Measurements from ENCODE around the gene SHMT2. TPM values are rescaled to one million over a fixed set of nuclear protein-coding genes. Genes with fewer than 3 reads are reported as not detected.

Gene SHMT2
- total and polyA plus RNA-seq, 5 donors from 2014 or later, result 108 to 300 (median 219) TPM

DNA sequence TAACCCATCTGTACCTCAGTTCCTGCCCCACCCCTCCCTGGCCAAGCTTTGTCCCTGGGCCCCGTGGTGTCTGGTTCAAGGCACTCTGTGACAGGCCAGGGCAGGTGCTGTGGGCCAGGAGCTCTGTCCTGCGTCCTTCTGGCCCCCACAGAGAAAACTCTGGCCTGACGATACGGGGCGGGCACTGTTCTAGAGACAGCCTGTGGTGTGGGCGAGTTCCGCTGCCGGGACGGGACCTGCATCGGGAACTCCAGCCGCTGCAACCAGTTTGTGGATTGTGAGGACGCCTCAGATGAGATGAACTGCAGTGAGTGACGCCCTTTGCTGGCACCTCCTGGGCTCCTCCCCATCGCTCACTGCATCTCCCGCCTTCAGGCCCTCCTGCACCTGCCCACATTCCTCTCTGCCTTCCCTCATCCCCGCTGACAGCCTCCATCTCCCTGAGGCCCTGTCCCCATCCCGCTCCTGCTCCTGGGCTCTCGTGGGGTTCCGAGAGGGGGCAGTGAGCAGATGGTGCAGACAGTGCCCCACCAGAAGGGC lies 35.7 kb upstream of the SHMT2 start:
- no peak overlapping the region for H3K27ac Mint-ChIP-seq
- H3K27me3 Mint-ChIP-seq, result no peaks in the 10 kb centered on the region
- H3K9me3 Mint-ChIP-seq, result no peaks in the 10 kb centered on the region
- no peak overlapping the region for H3K4me3 Mint-ChIP-seq
- Histone ChIP-seq H3K4me3 (ENCODE audit: low read depth, low read length) (no peak overlapping the region), H3K4me1 (ENCODE audit: control insufficient read depth, insufficient read depth, low read length, poor library complexity, severe bottlenecking) (no peaks in the 10 kb centered on the region), H3K27me3 (ENCODE audit: control insufficient read depth, insufficient read depth, low read length) (no peaks in the 10 kb centered on the region), H3K27ac (ENCODE audit: insufficient read depth, low read length, poor library complexity, severe bottlenecking) (no peak overlapping the region), H3K36me3 (ENCODE audit: control insufficient read depth, insufficient read depth, low read length) (no peaks in the 10 kb centered on the region), H3K9me3 (ENCODE audit: control insufficient read depth in 2 of 2, low read length in 2 of 2) (no peaks in the 10 kb centered on the region)
- ATAC-seq (ENCODE audit: low read depth in 2 of 2) (no peak), DNase-seq (no peak)
- no peaks in the 10 kb centered on the region for H3K36me3 Mint-ChIP-seq
- no peaks in the 10 kb centered on the region for H3K4me1 Mint-ChIP-seq

DNA sequence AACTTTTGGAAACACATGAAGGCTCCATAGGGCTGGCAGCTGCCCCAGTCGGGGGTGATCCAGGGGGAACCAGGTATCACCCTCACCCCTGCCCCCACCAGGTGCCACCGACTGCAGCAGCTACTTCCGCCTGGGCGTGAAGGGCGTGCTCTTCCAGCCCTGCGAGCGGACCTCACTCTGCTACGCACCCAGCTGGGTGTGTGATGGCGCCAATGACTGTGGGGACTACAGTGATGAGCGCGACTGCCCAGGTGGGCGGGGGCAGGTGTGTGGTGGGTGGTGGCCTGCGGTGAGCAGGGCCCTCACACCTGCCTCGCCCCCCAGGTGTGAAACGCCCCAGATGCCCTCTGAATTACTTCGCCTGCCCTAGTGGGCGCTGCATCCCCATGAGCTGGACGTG lies 35.3 kb upstream of the SHMT2 start:
- DNase-seq, result no peak
- H3K27me3 Mint-ChIP-seq, result no peaks in the 10 kb centered on the region
- no peak overlapping the region for H3K27ac ChIP-seq (ENCODE audit: insufficient read depth, low read length, poor library complexity, severe bottlenecking)
- no peaks in the 10 kb centered on the region for H3K9me3 ChIP-seq (ENCODE audit: control insufficient read depth in 2 of 2, low read length in 2 of 2)
- H3K4me3 Mint-ChIP-seq, result no peak overlapping the region
- no peak overlapping the region for H3K4me3 ChIP-seq (ENCODE audit: low read depth, low read length)
- H3K4me1 ChIP-seq (ENCODE audit: control insufficient read depth, insufficient read depth, low read length, poor library complexity, severe bottlenecking), result no peaks in the 10 kb centered on the region
- H3K27me3 ChIP-seq (ENCODE audit: control insufficient read depth, insufficient read depth, low read length), result no peaks in the 10 kb centered on the region
- H3K36me3 Mint-ChIP-seq, result no peaks in the 10 kb centered on the region
- no peaks in the 10 kb centered on the region for H3K36me3 ChIP-seq (ENCODE audit: control insufficient read depth, insufficient read depth, low read length)
- H3K27ac Mint-ChIP-seq, result no peak overlapping the region
- no peaks in the 10 kb centered on the region for H3K9me3 Mint-ChIP-seq
- no peak for ATAC-seq (ENCODE audit: low read depth in 2 of 2)
- H3K4me1 Mint-ChIP-seq, result no peaks in the 10 kb centered on the region

DNA sequence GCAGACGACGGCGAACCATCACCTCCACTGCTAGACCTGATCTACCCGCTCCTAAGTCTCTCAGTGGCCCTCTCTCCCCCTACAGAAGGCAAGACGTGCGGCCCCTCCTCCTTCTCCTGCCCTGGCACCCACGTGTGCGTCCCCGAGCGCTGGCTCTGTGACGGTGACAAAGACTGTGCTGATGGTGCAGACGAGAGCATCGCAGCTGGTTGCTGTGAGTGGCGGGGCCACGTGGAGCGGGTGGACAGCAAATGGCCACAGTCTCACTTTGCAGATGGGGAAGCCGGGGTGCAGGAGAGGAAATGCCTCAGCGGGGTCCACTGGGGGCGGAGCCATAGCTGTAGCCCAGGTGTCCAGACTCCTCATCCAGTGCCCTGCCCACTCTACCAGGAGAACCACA lies 34.3 kb upstream of the SHMT2 start:
- H3K27ac Mint-ChIP-seq, result no peak overlapping the region
- H3K4me3 Mint-ChIP-seq, result no peak overlapping the region
- H3K27me3 Mint-ChIP-seq, result no peaks in the 10 kb centered on the region
- DNase-seq (no peak), ATAC-seq (ENCODE audit: low read depth in 2 of 2) (no peak)
- Histone ChIP-seq H3K27me3 (ENCODE audit: control insufficient read depth, insufficient read depth, low read length) (no peaks in the 10 kb centered on the region), H3K9me3 (ENCODE audit: control insufficient read depth in 2 of 2, low read length in 2 of 2) (no peaks in the 10 kb centered on the region), H3K36me3 (ENCODE audit: control insufficient read depth, insufficient read depth, low read length) (no peaks in the 10 kb centered on the region), H3K27ac (ENCODE audit: insufficient read depth, low read length, poor library complexity, severe bottlenecking) (no peak overlapping the region), H3K4me3 (ENCODE audit: low read depth, low read length) (no peak overlapping the region), H3K4me1 (ENCODE audit: control insufficient read depth, insufficient read depth, low read length, poor library complexity, severe bottlenecking) (no peaks in the 10 kb centered on the region)
- no peaks in the 10 kb centered on the region for H3K9me3 Mint-ChIP-seq
- H3K4me1 Mint-ChIP-seq, result no peaks in the 10 kb centered on the region
- no peaks in the 10 kb centered on the region for H3K36me3 Mint-ChIP-seq

DNA sequence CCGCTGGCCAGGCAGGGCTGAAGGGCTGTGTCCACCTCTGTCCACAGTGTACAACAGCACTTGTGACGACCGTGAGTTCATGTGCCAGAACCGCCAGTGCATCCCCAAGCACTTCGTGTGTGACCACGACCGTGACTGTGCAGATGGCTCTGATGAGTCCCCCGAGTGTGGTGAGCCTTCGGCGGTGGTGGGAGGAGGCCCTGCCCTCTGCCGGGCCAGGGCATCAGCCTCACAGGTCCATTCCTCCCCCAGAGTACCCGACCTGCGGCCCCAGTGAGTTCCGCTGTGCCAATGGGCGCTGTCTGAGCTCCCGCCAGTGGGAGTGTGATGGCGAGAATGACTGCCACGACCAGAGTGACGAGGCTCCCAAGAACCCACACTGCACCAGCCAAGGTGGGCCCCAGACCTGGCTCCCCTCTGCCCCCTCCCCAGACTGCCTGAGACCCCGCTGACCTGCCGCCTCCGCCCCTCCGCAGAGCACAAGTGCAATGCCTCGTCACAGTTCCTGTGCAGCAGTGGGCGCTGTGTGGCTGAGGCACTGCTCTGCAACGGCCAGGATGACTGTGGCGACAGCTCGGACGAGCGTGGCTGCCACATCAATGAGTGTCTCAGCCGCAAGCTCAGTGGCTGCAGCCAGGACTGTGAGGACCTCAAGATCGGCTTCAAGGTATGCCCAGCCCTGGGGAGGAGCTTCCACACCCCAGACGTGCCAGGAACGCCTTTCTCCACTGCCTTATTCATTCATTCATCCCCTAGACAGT lies 33.7 kb upstream of the SHMT2 start:
- H3K36me3 ChIP-seq (ENCODE audit: control insufficient read depth, insufficient read depth, low read length), result no peaks in the 10 kb centered on the region
- Mint-ChIP-seq H3K27ac (no peak overlapping the region), H3K36me3 (no peaks in the 10 kb centered on the region), H3K4me3 (no peak overlapping the region), H3K27me3 (no peaks in the 10 kb centered on the region), H3K4me1 (no peaks in the 10 kb centered on the region), H3K9me3 (no peaks in the 10 kb centered on the region)
- DNase-seq (no peak), ATAC-seq (ENCODE audit: low read depth in 2 of 2) (no peak)
- H3K4me1 ChIP-seq (ENCODE audit: control insufficient read depth, insufficient read depth, low read length, poor library complexity, severe bottlenecking), result no peaks in the 10 kb centered on the region
- no peaks in the 10 kb centered on the region for H3K9me3 ChIP-seq (ENCODE audit: control insufficient read depth in 2 of 2, low read length in 2 of 2)
- H3K4me3 ChIP-seq (ENCODE audit: low read depth, low read length), result no peak overlapping the region
- no peaks in the 10 kb centered on the region for H3K27me3 ChIP-seq (ENCODE audit: control insufficient read depth, insufficient read depth, low read length)
- no peak overlapping the region for H3K27ac ChIP-seq (ENCODE audit: insufficient read depth, low read length, poor library complexity, severe bottlenecking)

DNA sequence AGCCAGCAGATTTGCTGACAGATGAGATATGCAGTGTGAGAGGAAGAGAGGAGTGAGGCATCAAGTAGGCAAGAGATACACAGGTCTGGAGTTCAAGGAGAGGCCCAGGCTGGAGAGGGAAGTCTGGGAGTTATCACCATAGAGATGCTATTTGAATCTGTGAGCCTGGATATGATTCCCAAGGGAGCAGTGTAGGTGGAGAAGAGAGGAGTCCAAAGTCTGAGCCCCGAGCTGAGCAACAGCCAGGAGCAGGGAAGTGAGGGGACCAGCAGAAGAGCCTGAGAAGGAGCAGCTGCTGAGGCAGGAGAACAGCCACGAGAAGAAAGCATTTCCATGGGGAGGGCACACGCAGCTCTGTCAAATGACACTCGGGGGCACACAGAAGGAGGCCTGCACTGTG lies 33.1 kb upstream of the SHMT2 start:
- H3K9me3 Mint-ChIP-seq, result no peaks in the 10 kb centered on the region

DNA sequence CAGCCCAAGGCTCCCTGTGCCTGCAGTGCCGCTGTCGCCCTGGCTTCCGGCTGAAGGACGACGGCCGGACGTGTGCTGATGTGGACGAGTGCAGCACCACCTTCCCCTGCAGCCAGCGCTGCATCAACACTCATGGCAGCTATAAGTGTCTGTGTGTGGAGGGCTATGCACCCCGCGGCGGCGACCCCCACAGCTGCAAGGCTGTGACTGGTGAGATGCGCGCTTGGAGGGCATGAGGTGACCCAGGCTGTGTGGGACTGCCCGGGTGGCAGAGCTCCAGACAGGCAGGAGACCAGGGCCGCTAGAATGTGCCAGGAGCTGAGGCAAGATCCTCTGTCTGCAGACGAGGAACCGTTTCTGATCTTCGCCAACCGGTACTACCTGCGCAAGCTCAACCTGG lies 32.6 kb upstream of the SHMT2 start:
- no peak overlapping the region for H3K4me3 Mint-ChIP-seq
- no peak overlapping the region for H3K4me3 ChIP-seq (ENCODE audit: low read depth, low read length)
- no peaks in the 10 kb centered on the region for H3K36me3 ChIP-seq (ENCODE audit: control insufficient read depth, insufficient read depth, low read length)

More for the DNA sequence above, 33.1 kb upstream of the SHMT2 start:
- H3K27ac ChIP-seq (ENCODE audit: insufficient read depth, low read length, poor library complexity, severe bottlenecking), result no peak overlapping the region
- Mint-ChIP-seq H3K4me1 (no peaks in the 10 kb centered on the region), H3K27me3 (no peaks in the 10 kb centered on the region), H3K36me3 (no peaks in the 10 kb centered on the region), H3K4me3 (no peak overlapping the region), H3K27ac (peak overlapping the region in 1 of 3 donors; percentile 48)
- no peak for DNase-seq
- no peaks in the 10 kb centered on the region for H3K9me3 ChIP-seq (ENCODE audit: control insufficient read depth in 2 of 2, low read length in 2 of 2)
- no peaks in the 10 kb centered on the region for H3K36me3 ChIP-seq (ENCODE audit: control insufficient read depth, insufficient read depth, low read length)
- H3K27me3 ChIP-seq (ENCODE audit: control insufficient read depth, insufficient read depth, low read length), result no peaks in the 10 kb centered on the region
- H3K4me1 ChIP-seq (ENCODE audit: control insufficient read depth, insufficient read depth, low read length, poor library complexity, severe bottlenecking), result no peaks in the 10 kb centered on the region
- no peak overlapping the region for H3K4me3 ChIP-seq (ENCODE audit: low read depth, low read length)
- no peak for ATAC-seq (ENCODE audit: low read depth in 2 of 2)

DNA sequence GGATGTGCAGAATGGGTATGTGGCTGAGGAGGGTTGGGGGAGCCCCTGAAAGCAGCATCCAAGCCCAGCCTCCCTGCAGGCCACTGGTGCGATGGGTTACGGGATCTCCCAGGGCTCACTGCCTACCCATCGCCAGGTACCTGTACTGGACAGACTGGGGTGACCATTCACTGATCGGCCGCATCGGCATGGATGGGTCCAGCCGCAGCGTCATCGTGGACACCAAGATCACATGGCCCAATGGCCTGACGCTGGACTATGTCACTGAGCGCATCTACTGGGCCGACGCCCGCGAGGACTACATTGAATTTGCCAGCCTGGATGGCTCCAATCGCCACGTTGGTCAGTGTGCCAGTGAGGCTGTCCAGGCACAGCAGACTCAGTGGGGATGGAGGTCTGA lies 31.2 kb upstream of the SHMT2 start:
- ATAC-seq (ENCODE audit: low read depth in 2 of 2) (no peak), DNase-seq (no peak)
- no peak overlapping the region for H3K27ac Mint-ChIP-seq
- H3K4me1 ChIP-seq (ENCODE audit: control insufficient read depth, insufficient read depth, low read length, poor library complexity, severe bottlenecking), result no peaks in the 10 kb centered on the region
- H3K4me3 ChIP-seq (ENCODE audit: low read depth, low read length), result no peak overlapping the region
- no peaks in the 10 kb centered on the region for H3K36me3 ChIP-seq (ENCODE audit: control insufficient read depth, insufficient read depth, low read length)
- H3K9me3 ChIP-seq (ENCODE audit: control insufficient read depth in 2 of 2, low read length in 2 of 2), result no peaks in the 10 kb centered on the region
- H3K9me3 Mint-ChIP-seq, result no peaks in the 10 kb centered on the region
- H3K27me3 ChIP-seq (ENCODE audit: control insufficient read depth, insufficient read depth, low read length), result no peaks in the 10 kb centered on the region
- no peak overlapping the region for H3K27ac ChIP-seq (ENCODE audit: insufficient read depth, low read length, poor library complexity, severe bottlenecking)
- no peaks in the 10 kb centered on the region for H3K4me1 Mint-ChIP-seq
- no peak overlapping the region for H3K4me3 Mint-ChIP-seq
- no peaks in the 10 kb centered on the region for H3K27me3 Mint-ChIP-seq
- H3K36me3 Mint-ChIP-seq, result no peaks in the 10 kb centered on the region

More for the DNA sequence above, 32.6 kb upstream of the SHMT2 start:
- Mint-ChIP-seq H3K9me3 (no peaks in the 10 kb centered on the region), H3K4me1 (no peaks in the 10 kb centered on the region), H3K36me3 (no peaks in the 10 kb centered on the region), H3K27ac (no peak overlapping the region), H3K27me3 (no peaks in the 10 kb centered on the region)
- H3K9me3 ChIP-seq (ENCODE audit: control insufficient read depth in 2 of 2, low read length in 2 of 2), result no peaks in the 10 kb centered on the region
- no peaks in the 10 kb centered on the region for H3K27me3 ChIP-seq (ENCODE audit: control insufficient read depth, insufficient read depth, low read length)
- no peak overlapping the region for H3K27ac ChIP-seq (ENCODE audit: insufficient read depth, low read length, poor library complexity, severe bottlenecking)
- H3K4me1 ChIP-seq (ENCODE audit: control insufficient read depth, insufficient read depth, low read length, poor library complexity, severe bottlenecking), result no peaks in the 10 kb centered on the region
- ATAC-seq (ENCODE audit: low read depth in 2 of 2) (no peak), DNase-seq (no peak)

DNA sequence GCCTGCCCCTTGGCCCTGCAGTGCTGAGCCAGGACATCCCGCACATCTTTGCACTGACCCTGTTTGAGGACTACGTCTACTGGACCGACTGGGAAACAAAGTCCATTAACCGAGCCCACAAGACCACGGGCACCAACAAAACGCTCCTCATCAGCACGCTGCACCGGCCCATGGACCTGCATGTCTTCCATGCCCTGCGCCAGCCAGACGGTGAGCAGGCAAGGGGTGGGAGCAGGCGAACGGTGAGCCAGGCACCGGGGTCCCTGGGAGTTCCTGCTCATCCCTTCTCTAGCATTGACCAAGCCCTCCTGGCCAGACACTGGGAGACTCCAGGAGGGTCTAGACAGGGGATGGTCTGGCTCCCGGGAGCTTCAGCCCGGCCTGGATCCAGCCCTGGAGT lies 30.3 kb upstream of the SHMT2 start:
- no peaks in the 10 kb centered on the region for H3K36me3 Mint-ChIP-seq
- ATAC-seq (ENCODE audit: low read depth in 2 of 2), result no peak
- Histone ChIP-seq H3K4me1 (ENCODE audit: control insufficient read depth, insufficient read depth, low read length, poor library complexity, severe bottlenecking) (no peaks in the 10 kb centered on the region), H3K27me3 (ENCODE audit: control insufficient read depth, insufficient read depth, low read length) (no peaks in the 10 kb centered on the region), H3K9me3 (ENCODE audit: control insufficient read depth in 2 of 2, low read length in 2 of 2) (no peaks in the 10 kb centered on the region), H3K27ac (ENCODE audit: insufficient read depth, low read length, poor library complexity, severe bottlenecking) (no peak overlapping the region), H3K36me3 (ENCODE audit: control insufficient read depth, insufficient read depth, low read length) (no peaks in the 10 kb centered on the region), H3K4me3 (ENCODE audit: low read depth, low read length) (no peak overlapping the region)
- no peak overlapping the region for H3K4me3 Mint-ChIP-seq
- H3K27ac Mint-ChIP-seq, result no peak overlapping the region
- DNase-seq, result no peak
- H3K27me3 Mint-ChIP-seq, result no peaks in the 10 kb centered on the region
- H3K9me3 Mint-ChIP-seq, result no peaks in the 10 kb centered on the region
- H3K4me1 Mint-ChIP-seq, result no peaks in the 10 kb centered on the region

All from CD4-positive, CD25-positive, alpha-beta regulatory T cell (primary cell).